Breast epithelium (tissue), 3 donors: ENCODE data around the gene REM2.
"Not testable (repeated sequence)": the region's sequence is repeated elsewhere in the genome, so short reads cannot be mapped to it uniquely, and the experiment has no call there.

Experiments used
- CTCF ChIP-seq, 3 donors: fragments of 450-650 bp; IDR thresholded peaks; one replicate each; pipeline ENCODE4 v1.5.1; 2016 to 2017; ENCODE audit warnings: antibody characterized with exemption in 3 of 3, mild to moderate bottlenecking in 3 of 3, moderate library complexity in 3 of 3
- POLR2A ChIP-seq: fragments of 450-650 bp; IDR thresholded peaks from one replicate; pipeline ENCODE4 v1.6.1; 2016; ENCODE audit warnings: antibody characterized with exemption, mild to moderate bottlenecking, moderate library complexity

DNA sequence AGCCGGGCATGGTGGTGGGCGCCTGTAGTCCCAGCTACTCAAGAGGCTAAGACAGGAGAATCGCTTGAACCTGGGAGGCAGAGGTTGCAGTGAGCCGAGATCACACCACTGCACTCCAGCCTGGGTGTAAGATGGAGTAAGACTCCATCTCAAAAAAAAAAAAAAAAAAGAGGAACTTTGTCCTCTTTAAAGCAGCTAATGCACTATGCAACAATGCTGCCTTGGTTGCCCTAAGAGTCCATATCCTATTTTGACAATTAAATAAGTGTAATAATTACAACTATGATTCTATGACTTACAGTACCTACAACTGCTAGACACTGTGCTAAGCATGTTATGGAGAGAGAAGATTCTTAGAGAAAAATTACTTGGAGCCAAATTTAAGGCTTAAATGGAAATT, 31.8 kb downstream of the REM2 start:
- not testable (repeated sequence) for TF ChIP-seq CTCF (IDR thresholded peaks at IDR 0.05); POLR2A
